ENCODE measurements around the gene LDLRAD3. TPM values are rescaled to one million over a fixed set of nuclear protein-coding genes. Genes with fewer than 3 reads are reported as not detected.

LDLRAD3 gene
- total RNA-seq, 1 donor from 2014 or later, result 1.2 TPM

DNA sequence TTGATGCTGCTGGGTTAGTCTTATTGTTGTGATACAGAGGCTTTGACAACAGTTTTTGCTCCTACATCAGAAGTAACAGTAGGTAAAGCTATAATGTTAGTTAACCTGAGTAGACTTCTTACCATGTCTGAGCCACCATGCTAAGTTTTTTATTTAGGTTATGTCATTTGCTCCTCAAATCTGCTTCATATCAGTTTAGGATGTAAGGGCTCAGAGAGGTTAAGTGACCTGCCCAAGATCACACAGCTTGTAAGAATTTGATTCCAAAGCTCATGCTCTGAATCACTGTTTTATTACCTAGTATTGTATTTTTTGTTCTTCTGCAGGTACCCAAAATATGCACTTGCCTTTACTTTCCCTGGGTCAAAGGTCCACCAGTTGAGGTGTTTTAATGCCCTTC lies 183.7 kb downstream of the LDLRAD3 start:
- DNase-seq (no peak), ATAC-seq (ENCODE audit: poor library complexity) (no peak)
- intact Hi-C loops (cut with DNase I), result no loop called here

DNA sequence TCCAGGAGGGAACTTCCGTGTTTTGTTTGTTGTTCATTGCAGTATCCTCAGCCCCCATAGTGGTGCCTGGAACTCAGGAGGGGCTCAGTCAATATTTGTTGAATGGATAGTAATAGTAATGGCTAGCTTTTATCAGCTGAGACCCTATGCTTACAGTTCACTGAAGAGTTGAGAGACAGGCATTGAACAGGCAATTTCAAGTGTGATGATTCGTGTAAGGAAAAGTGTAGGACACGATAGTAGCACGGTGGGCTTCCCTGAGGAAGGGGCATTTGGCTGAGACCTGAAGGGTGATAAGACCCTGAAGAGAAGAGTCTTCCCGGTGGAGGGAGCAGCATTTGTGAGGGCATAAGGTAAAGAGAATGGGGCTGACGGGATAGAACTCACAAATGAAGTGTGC lies 186.1 kb downstream of the LDLRAD3 start:
- DNase-seq (no peak), ATAC-seq (ENCODE audit: poor library complexity) (no peak)
- intact Hi-C loops (cut with DNase I), result loop anchor here (5.0 to 10.0 kb wide), 3 partner anchors 135 to 513 kb away; partner anchors contain the start of gene FJX1

DNA sequence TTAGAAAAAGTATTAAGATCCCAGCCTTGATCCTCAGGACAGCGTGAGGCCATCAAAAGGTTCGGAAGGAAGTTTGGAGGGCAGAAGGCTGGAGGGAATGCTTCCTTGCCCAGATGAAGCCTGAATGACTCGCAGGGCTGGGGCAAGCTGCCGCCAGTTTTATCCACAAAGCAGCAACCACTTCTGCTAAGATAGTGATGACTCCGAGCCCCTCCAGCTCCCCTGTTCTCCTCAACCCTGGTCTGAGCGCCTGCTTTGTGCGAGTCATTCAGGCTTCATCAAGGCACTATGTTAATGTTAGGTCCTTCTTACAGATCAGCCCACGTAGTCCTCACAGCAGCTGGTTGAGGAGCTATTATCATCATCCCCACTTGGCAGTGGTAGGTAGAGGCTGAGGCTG lies 186.5 kb downstream of the LDLRAD3 start:
- ATAC-seq (ENCODE audit: poor library complexity) (no peak), DNase-seq (no peak)
- intact Hi-C loops (cut with DNase I), result loop anchor here (5.0 to 10.0 kb wide), 3 partner anchors 134 to 513 kb away; partner anchors contain the start of gene FJX1

DNA sequence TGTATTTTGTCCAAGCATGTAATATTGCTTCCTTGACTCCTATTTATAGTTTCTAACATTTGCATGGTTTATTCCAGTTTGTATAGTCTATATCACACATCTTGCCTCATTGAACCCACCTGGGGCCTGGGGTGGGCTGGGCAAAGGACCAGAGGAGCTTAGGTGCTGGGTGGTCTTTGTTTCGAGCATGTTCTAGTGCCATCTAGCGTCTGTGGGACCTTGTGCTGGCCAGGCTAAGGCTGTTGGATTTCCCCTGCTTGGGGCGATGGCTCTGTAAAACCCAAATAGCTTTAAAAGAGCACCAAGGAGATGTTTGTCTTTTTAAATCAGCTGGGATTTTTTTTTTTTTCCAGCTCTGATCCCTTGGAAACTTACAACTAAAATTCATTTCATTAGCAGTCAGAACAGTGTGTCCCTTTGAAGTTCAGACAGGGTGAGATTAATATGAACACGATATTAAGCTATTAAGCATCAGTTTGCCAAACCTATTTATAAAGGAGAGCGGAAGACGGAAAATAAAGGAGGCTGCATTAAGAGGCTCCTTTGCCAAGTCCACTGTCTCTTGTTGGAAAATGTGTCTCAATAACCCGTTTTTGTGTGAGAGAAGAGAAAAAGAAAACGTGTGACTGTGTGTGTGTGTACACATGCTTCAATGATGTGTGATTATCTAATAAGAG lies 188.0 kb downstream of the LDLRAD3 start:
- intact Hi-C loops (cut with DNase I), result loop anchor here (5.0 to 10.0 kb wide), 3 partner anchors 133 to 515 kb away; partner anchors contain the start of gene FJX1
- DNase-seq (peak; percentile 58), ATAC-seq (ENCODE audit: poor library complexity) (peak; percentile 87)

DNA sequence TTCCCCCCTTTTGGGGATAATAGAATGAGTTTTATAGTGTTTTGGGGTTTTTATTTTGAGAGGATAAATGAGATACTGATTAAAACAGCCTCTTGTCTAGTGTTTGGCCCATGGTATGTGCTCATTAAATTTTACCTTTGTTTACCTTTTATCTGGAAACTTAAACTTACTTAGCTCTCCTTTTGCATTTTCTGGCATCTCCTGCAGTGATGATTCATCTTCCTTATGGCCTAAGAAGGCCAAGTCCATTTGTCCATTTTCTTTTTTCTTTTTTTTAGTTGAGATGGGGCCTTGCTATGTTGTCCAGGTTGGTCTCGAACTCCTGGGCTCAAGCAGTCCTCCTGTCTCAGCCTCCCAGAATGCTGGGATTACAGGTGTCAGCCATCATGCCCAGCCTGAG lies 189.1 kb downstream of the LDLRAD3 start:
- intact Hi-C loops (cut with DNase I), result loop anchor here (5.0 to 10.0 kb wide), 3 partner anchors 132 to 516 kb away; partner anchors contain the start of gene FJX1
- DNase-seq (no peak), ATAC-seq (ENCODE audit: poor library complexity) (no peak)

DNA sequence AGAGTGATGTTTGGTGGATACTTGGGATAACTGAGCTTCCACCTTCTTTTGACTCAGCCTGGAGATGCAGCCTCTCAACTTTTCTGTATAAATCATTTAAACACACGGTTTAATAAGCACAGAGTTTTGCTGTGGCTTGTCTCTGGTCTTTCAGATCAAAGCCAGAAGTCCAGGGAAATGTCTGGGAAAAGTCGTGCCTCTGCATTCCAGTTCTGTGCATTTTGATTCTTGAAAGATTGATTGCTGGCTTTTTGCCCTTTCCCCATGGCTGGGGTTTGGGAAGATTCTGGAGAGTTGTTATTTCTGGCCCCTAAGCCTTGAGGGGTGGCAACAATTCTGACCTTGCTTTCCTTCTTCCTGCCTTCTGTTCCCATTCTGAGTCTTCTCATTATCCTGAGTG lies 191.2 kb downstream of the LDLRAD3 start:
- intact Hi-C loops (cut with DNase I), result loop anchor here (10.0 kb wide), 1 partner anchor 130 kb away; no protein-coding TSS in a partner anchor
- DNase-seq (no peak), ATAC-seq (ENCODE audit: poor library complexity) (no peak)

DNA sequence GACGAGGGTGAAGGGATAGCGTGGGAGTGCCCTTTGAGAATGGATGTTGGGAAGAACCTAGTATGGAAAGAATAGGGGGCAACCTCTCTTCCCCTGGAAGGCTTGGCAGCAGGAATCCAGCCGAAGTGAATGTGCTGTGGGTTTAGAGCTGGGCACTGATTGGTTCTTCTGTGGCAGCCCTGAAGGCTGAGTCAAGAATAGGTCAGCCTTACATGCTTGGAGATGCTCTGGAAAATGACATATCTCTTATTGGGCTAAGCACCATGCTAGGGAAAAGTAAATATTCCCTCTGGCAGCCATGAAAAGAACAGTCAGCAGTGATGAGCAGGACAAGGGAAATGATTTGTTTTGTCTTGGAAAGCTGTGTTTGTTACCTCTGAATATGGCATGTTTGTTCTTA lies 195.9 kb downstream of the LDLRAD3 start:
- no peak for DNase-seq
- intact Hi-C loops (cut with DNase I), result loop anchor here (10.0 kb wide), 1 partner anchor 125 kb away; no protein-coding TSS in a partner anchor
- ATAC-seq (ENCODE audit: poor library complexity), result no peak

DNA sequence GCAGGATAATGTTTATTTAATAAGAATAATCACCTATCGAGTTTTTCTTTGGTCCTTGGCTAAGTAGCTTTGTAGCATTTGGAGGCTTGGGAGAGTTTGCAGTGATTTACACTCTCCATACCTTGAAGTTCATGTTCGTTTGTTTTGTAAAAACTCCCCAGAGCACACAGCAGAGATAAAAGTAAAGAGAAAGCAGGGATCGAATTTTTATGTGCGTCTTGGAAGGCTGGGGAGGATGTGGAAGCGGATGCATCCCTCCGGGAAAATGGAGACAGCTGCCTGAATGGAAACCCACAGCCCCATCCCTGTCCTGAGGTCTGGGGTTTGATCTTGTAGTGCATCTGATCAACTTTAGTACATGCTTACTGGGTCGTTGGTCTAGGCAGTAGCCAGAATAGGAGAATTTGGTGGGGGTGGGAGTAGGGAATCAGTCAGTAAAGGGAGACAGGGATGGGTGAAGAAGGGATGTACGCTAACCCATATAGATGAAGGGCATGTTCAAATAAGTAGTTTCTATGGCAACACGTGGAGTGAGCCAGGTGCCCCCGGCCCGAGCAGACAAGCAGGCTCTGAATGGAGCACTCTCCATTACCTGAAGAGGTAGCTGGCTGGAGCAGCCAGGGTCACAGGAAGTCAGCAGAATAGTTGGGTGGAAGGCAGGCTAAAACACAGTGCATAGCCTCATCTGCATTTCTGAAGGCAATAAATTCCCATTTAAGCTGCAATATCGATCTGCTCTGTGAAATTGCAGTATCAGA lies 197.5 kb downstream of the LDLRAD3 start:
- ATAC-seq (ENCODE audit: poor library complexity) (no peak), DNase-seq (no peak)
- intact Hi-C loops (cut with DNase I), result no loop called here

DNA sequence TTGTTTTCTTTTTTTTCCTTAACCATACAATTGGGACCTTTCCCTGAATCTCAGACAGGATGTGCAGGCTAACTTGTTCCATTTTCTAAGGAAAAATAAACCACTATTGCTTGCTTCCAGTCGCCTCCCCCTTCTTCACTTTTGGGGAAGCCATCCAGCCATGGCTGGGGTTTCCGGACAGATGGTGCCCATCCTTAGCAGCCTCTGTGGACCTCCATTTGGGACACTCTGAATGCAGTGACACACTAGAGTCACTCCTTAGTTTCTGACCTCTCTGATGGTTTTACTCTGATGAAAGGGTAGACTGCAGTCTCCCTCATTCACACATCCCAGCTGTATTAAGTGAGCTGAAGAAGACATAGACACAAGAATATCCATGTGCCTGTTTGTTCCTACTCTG lies 198.1 kb downstream of the LDLRAD3 start:
- intact Hi-C loops (cut with DNase I), result no loop called here
- DNase-seq (no peak), ATAC-seq (ENCODE audit: poor library complexity) (no peak)

DNA sequence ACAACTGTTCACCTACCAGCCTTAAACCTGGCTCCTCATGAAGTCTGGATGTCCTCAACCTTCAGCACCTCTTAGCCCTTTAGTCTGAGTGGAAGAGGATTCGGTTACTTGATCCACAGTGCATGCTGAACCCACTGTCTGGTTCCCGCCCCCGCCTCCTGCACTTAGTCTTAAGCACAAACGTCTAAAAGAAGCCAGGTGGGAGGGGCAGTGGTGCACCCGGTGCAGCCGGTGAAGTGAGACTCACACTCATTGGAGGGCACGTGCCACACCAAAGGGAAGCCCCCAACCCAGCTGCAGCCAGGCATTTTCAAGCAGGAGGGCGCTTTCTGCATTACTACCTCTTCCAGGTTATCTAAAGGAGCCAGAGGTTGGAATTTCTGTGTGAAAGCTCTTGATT lies 198.6 kb downstream of the LDLRAD3 start:
- DNase-seq (no peak), ATAC-seq (ENCODE audit: poor library complexity) (no peak)
- intact Hi-C loops (cut with DNase I), result no loop called here

DNA sequence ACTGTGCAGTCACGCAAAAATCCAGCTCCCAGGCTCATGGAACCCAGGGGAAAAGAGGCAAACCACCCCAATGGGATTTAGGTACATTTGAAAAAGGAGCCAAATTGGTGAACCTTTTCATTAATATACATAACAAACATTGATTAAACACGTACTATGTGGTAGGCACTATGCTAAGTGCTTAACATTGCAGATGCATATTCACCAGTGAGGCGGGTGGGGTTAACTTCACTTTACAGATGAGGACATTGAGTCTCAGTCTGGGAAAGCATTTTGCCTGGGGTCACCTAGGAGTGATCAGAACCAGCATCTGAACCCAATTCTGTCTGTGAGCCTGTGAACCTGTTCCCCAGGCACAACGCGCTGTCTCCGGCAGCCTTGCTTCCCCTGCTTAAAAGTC lies 199.0 kb downstream of the LDLRAD3 start:
- no peak for DNase-seq
- intact Hi-C loops (cut with DNase I), result no loop called here
- no peak for ATAC-seq (ENCODE audit: poor library complexity)

DNA sequence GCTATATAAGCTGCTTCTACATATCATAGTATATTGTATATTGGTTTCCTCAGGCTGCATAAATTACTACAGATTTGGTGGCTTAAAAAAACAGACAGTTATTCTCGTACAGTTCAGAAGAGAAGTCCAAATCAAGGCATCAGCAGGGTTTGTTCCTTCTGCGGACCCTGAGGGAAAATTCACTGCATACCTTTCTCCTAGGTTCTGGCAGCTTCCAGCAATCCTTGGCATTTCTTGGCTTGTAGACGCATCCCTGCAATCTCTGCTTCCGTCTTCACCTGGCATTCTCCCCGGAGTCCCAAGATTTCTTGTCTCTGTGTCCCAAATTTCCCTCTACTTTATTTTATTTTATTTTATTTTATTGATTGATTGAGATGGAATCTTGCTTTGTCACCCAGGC lies 202.6 kb downstream of the LDLRAD3 start:
- DNase-seq (no peak), ATAC-seq (ENCODE audit: poor library complexity) (no peak)
- intact Hi-C loops (cut with DNase I), result no loop called here

DNA sequence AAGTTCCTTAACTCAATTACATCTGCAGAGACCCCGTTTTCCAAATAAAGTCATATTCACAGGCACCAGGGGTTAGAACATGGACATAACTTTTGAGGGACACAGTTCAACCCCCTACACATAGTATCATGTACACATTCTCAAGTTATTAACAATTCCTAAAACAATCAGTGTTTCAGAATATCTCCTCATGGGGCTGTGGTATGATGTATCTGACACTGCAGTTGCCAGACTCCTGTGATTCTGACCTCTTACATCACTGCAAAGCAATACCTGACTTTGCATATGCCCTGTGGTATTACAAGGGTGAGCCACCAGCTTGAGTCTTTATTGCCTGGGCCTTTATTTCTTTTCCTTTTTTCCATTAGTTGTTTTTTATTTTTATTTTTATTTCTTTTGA lies 203.6 kb downstream of the LDLRAD3 start:
- ATAC-seq (ENCODE audit: poor library complexity) (no peak), DNase-seq (no peak)
- intact Hi-C loops (cut with DNase I), result no loop called here

DNA sequence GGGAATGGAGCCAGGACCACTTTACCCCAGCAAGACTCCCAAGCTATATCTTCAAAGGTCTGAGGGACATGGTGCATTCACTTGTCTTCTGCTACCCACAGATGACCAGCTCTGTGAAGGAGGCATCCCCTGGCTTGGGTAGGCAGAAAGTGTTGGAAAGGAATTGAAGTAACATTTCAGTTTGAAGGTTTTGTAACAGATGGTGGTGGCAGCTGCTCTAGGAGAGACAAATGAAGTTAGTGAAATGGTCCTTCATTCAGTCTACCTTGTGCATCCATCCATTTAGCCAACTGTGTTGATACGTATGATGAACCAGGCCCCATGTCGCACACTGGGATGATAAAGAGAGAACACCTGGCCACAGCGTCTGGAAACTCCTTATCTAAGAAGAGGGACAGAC lies 204.8 kb downstream of the LDLRAD3 start:
- ATAC-seq (ENCODE audit: poor library complexity) (no peak), DNase-seq (no peak)
- intact Hi-C loops (cut with DNase I), result no loop called here

DNA sequence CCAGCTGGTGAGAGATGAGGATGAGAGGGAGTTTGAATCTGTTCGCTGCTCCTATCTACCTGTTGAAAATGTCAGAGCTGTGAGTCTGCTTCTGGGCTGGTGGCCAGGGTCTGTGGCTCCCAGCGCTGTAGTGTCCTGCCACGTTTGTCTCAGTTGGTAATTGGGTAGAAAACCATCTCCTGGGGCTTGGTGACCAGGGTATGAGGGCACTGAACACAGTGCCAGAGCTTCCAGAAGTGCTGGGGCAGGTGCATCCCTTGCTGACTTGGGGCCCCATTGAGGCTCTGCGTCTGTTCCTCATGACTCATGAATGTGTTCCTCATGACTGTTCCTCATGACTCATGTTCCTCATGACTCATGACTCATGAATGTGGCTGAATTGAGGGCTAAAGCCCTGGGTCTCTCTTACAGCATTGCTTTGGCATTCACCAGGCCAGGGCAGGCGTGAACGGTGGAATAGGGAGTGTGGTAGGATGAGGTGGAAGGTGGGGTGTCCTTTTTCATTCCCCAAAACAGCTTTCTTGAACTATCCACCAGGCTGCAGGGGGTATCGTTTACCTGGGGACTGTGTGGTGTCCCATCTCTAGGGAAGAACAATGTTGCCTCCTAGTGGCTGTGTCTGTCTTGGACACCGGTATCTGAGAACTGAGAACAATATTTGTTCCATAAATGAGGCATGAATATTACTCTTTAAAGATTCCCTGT lies 205.8 kb downstream of the LDLRAD3 start:
- intact Hi-C loops (cut with DNase I), result no loop called here
- ATAC-seq (ENCODE audit: poor library complexity) (peak; percentile 62), DNase-seq (no peak)

DNA sequence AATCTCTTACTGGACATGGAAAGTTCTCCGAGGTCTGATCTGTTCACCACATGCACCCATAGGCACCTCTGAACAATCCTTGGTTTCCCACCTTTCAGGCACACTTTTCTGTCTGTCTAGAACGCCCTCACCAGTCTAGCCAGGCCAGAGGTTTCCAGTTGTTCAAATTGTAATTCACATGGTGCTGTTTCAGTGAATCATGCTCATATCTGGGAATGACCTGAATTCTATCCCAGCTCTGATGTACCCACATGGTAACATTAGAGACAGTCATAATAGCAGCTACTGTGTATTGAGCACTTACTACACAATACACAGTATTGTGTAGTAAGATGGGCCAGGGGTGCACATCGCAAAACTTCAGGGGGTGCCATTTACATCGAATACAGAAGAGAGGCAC lies 207.1 kb downstream of the LDLRAD3 start:
- intact Hi-C loops (cut with DNase I), result no loop called here
- no peak for DNase-seq
- no peak for ATAC-seq (ENCODE audit: poor library complexity)

DNA sequence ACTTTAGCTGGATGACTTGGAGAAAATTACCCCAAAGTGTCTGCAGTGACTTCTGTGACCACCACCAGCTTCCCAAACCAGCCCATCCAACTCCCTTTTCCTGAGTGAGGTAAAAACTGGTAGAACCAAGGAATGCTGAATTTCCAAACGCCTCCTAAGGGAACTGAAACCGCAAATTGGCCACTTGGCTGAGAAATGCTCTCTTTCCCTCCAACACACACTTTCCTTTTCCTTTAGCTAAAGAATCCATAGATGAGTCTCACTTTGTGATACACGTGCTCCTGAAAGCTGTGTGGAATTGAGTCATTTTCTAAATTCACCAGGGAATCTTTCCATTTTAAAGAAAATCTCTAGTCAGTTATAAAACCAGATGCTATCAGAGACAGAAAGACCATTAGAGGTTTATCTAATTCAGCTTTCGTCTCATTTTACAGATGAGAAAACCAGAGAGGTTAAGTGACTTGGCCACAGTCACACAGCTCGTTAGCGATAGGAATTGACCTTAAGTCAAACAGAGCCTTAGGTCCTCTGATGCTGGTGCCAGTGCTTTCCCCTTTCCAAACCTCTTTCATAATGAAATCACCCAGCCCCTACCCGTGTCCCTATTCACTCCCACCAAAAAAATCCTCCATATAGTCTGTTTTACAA lies 208.2 kb downstream of the LDLRAD3 start:
- intact Hi-C loops (cut with DNase I), result no loop called here
- no peak for DNase-seq
- no peak for ATAC-seq (ENCODE audit: poor library complexity)

DNA sequence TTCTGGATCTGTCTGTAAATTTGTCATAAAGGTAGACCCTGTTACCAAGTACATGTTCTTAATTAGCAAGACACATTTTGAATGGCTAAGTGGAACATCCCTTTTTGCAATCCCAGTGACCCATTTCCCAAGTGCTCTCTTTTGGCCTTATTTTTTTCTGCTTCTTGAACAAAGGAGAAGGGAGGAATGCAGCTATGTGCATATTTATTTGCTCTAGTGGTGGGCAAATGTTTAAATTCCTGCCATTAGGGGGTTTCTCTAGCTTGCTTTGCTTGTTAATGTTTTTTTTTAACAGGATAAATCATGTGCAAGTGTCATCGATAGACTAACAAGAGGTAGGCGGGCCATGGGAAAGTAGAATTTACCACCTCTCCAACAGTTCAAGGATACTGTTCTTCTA lies 209.7 kb downstream of the LDLRAD3 start:
- intact Hi-C loops (cut with DNase I), result no loop called here
- DNase-seq, result no peak
- ATAC-seq (ENCODE audit: poor library complexity), result no peak

DNA sequence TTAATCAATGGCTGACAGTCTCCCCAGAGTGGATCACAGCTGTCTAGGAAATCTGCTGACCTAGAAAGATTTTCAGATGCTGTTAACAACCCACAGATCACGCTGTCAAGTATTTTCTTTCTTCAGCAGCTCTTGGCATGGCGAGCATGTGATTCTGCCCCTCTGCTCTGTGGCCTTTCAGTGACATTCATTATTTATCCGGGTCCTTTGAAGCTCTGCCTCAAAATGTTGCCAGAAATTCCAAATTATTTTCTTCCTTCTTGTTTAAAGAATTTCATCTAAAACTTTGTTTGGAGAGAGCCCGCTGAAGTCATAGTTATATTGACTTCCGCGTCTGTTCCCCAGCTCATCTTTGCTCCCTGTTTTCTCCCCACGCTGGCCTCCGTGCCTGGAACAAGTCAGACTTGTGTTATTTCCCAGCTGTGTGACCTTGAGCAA lies 211.3 kb downstream of the LDLRAD3 start:
- intact Hi-C loops (cut with DNase I), result no loop called here
- ATAC-seq (ENCODE audit: poor library complexity) (no peak), DNase-seq (no peak)
